ENCODE measurements around the gene CPN2.

GRCh38 chr3:194352667-194353246 is 1.6 kb upstream of the CPN2 start:
- no peak for TF ChIP-seq GATA2 (IDR thresholded peaks at IDR 0.05; ENCODE audit: low read depth, low read length)
- no peak for TF ChIP-seq GATA3 (IDR thresholded peaks at IDR 0.05; ENCODE audit: low read depth, low read length)
